ENCODE measurements around the gene RBM38.
A peak's percentile ranks its signal among the peaks of the same experiment; 100 is the strongest.
"Not testable (repeated sequence)": the region's sequence is repeated elsewhere in the genome, so short reads cannot be mapped to it uniquely, and the experiment has no call there.

The RBM38 gene

GRCh38 chr20:57390604-57391438, at the start of gene RBM38:
Gene RBM38, plus strand, starts transcription at chr20:57391396. Its CDS starts 186 bp downstream, at chr20:57391582.
- peak; percentile 97 for DNase-seq (ENCODE audit: low spot score)

- no peak for DNase-seq (ENCODE audit: low spot score)
Observed at GRCh38 chr20:57341663-57342062, 49.5 kb upstream of the RBM38 start.

GRCh38 chr20:57342829-57343228, 48.4 kb upstream of the RBM38 start:
- DNase-seq (ENCODE audit: low spot score) = no peak

GRCh38 chr20:57346477-57346876, 44.7 kb upstream of the RBM38 start:
- peak; percentile 57 for DNase-seq (ENCODE audit: low spot score)

DNA sequence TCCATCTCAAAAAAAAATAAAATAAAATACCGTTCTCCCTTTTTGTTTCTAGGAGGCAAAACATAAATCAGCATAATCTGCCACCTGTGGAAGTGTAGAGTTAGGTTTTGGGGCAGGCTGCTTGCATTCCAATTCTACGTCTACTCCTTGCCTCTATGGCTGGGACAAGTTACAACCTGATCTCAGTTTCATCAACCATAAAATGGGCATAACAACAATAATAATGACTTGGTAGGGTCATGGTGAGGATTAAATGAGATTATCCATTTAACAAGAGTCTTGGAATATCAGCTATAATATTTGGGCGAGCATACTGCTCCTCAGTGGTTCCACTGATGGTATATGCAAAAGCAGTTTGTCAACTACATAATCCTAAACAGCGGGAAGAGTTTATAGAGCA, 43.8 kb upstream of the RBM38 start:
- DNase-seq (ENCODE audit: low spot score) = no peak

GRCh38 chr20:57348200-57348921, 42.8 kb upstream of the RBM38 start:
- DNase-seq (ENCODE audit: low spot score) = not testable (repeated sequence)

DNA sequence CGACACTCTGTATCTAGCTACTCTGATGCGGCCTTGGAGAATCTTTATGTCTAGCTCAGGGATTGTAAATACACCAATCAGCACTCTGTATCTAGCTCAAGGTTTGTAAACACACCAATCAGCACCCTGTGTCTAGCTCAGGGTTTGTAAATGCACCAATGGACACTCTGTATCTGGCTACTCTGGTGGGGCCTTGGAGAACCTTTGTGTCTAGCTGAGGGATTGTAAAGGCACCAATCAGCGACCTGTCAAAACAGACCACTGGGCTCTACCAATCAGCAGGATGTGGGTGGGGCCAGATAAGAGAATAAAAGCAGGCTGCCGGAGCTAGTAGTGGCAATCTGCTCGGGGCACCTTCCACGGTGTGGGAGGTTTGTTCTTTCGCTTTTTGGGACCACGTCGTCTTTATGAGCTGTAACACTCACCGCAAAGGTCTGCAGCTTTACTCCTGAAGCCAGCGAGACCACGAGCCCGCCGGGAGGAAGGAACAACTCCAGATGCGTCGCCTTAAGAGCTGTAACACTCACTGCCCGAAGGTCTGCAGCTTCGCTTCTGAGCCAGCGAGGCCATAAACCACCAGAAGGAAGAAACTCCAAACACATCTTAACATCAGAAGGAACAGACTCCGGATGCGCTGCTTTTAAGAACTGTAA, 42.1 kb upstream of the RBM38 start:
- not testable (repeated sequence) for DNase-seq (ENCODE audit: low spot score)

DNA sequence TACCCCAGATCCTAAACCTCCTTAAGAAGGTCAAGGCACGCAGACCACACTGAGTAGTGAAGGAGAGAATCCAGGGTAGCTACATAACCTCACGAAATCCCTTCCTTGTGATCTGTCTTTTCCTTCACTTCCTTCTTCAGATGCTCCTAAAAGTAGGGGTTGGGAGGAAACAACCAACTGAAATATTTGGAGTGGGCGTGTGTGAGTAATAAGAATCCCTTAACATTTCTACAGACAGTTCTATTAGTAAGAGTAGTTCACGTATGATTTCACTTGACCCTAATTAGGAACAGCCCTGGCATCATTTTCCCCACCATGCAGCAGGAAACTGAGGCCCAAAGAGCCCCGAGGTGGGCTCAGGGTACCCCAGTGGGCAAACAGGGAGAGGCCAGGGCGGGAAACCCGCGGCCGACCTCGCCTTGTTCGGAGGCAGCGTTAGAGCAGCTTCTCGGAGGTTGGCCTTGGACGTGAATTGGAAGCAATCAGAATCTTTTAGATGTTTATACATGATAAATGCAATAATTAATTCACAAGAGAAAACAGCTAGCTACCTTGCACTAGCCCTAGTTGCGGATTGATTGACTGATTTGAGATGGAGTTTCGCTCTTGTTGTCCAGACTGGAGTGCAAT, 41.0 kb upstream of the RBM38 start:
- DNase-seq (ENCODE audit: low spot score) = no peak

- DNase-seq (ENCODE audit: low spot score) = not testable (repeated sequence)
Observed at GRCh38 chr20:57350726-57351041, 40.5 kb upstream of the RBM38 start.

DNA sequence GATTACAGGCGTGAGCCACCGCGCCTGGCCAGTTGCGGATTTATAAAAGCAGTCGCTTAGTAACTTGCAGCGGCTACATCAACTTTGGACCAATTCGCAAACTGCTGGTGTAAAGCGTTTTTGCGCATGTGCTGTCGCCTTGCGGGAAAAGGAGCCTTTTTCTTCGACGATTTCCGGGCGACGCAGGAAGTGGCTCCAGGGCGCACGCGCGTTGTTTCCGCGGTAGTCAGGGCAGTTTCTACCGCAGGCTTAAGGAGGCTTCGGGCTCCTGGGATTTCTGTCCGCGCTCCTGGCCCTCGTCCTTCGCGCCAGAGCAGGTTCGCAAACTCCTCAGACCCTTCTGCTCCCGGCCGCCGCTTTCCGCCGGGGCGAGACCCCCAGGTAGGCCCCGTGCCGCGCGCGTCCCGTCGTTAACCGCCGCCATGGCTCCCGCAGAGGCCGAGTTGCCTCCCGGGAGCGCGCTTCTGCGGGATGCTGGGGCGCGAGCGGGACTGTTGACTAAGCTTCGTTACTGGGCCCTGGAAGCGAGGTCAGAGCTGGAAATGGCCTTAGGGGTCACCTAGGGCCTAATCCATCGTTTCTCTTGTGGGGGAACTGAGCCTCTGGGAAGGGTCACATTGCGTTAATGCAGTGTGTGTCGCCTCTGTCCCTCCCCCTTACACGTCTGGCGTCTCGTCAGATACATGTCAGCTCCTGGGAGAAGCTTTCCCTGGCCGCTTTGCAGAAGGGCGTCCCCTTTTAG, 40.0 kb upstream of the RBM38 start, which contains the start of gene RAE1:
RAE1 (plus strand) TSS at position 214 of the 742 bp plus-strand sequence. CDS start 2,784 bp downstream, outside the sequence.
- DNase-seq (ENCODE audit: low spot score) = peak; percentile 89

DNA sequence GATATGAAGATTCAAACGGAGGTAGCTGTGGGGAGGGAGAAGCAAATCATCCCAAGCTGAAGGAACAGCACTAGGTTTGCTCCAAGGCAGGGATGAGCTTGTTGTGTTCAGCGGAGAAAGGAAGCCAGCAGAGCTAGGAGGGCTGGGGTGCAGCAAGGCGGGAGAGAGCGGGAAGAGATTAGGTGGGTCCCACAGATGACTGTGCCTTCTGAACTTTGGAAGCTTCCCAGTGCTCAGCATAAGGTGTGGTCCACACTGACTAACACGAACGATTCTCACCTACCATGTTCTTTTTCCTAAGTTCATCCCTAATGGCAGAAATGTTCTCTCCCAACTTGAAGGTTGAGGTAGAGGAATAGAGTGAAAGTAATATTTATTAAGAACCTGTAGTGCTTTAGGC, 38.9 kb upstream of the RBM38 start:
- DNase-seq (ENCODE audit: low spot score) = no peak

GRCh38 chr20:57353351-57353750, 37.8 kb upstream of the RBM38 start:
- DNase-seq (ENCODE audit: low spot score) = no peak

- DNase-seq (ENCODE audit: low spot score) = no peak
Observed at GRCh38 chr20:57361517-57361916, 29.7 kb upstream of the RBM38 start.

DNA sequence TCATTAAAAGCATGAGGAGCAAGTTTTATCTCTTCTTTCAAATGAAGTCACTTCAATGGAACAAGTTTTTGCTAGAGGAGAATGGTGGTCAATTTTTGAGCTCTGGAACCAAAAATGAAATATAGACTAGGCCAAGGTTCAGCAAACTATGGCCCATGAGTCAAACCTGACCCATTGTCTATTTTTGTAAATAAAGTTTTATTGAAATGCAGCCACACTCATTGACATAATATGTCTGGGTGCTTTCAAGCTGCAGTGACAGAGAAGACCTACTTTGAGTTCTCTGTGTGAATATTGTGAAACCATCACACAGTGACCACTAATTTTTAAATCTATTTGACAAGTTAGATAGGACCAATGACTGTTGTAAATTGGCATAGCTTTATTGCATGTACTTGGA, 26.7 kb upstream of the RBM38 start:
- DNase-seq (ENCODE audit: low spot score) = no peak

- no peak for DNase-seq (ENCODE audit: low spot score)
Observed at GRCh38 chr20:57369596-57369995, 21.6 kb upstream of the RBM38 start.

- no peak for DNase-seq (ENCODE audit: low spot score)
Observed at GRCh38 chr20:57370316-57370715, 20.9 kb upstream of the RBM38 start.

DNA sequence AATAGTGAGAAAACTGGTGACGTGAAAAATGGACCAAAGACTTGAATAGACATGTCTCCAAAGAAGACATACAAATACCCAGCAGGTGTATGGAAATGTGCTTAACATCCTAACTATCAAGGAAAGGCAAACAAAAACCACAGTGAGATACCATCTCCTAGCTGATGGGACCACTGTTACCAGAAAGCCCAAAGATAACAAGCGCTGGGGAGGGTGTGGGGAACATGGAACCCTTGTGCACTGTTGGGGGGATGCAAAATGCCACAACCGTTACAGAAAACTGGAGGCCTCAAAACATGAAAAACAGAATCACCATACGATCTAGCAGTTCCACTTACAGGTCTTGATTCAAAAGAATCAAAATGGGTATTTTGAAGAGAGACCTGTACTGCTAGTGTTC, 19.8 kb upstream of the RBM38 start:
- no peak for DNase-seq (ENCODE audit: low spot score)

DNA sequence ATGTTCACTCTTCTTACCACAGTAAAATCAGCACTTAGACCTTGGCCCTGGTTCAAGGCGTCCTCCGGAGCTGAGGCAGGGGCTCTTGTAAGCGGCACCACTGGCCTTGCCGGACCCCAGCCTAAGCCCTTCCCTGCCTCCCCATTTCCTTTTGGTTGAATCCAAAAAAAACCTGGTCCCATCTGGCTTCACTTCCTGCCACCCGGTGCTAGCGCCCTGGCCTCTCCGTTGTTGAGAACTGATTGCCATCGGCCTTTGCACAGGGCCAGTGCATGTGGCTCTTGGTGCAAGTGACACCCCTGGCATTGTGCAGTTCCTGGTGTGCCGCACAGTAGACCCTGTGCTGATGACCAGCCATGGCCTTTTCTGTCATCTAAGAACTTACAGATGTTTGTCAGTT, 19.0 kb upstream of the RBM38 start:
- no peak for DNase-seq (ENCODE audit: low spot score)

- DNase-seq (ENCODE audit: low spot score) = no peak
Observed at GRCh38 chr20:57372581-57373350, 18.4 kb upstream of the RBM38 start.

- no peak for DNase-seq (ENCODE audit: low spot score)
Observed at GRCh38 chr20:57374343-57374930, 16.8 kb upstream of the RBM38 start.
